HG02642 (cell line): ENCODE measurements around the gene UHRF2.
A peak's percentile ranks its signal among the peaks of the same experiment; 100 is the strongest.
"Not testable (repeated sequence)": the region's sequence is repeated elsewhere in the genome, so short reads cannot be mapped to it uniquely, and the experiment has no call there.

Experiments used
- ATAC-seq: cut with Tn5 transposase; IDR thresholded peaks from one replicate; pipeline ENCODE4 v1.9.1; 2021; ENCODE audit warnings: mild to moderate bottlenecking; ENCODE audit not compliant: unreplicated experiment, poor library complexity

The UHRF2 gene

GRCh38 chr9:6428940-6429889 is 16.2 kb downstream of the UHRF2 start:
- ATAC-seq, result peak; percentile 95

- ATAC-seq, result no peak
Observed at GRCh38 chr9:6431038-6431437, 18.0 kb downstream of the UHRF2 start.

- no peak for ATAC-seq
Observed at GRCh38 chr9:6433410-6433809, 20.4 kb downstream of the UHRF2 start.

GRCh38 chr9:6439051-6439703 is 26.2 kb downstream of the UHRF2 start:
- no peak for ATAC-seq

- ATAC-seq, result no peak
Observed at GRCh38 chr9:6440405-6440804, 27.4 kb downstream of the UHRF2 start.

GRCh38 chr9:6441269-6441668 is 28.3 kb downstream of the UHRF2 start:
- no peak for ATAC-seq

- no peak for ATAC-seq
Observed at GRCh38 chr9:6443661-6444060, 30.7 kb downstream of the UHRF2 start.

- ATAC-seq, result no peak
Observed at GRCh38 chr9:6444128-6444527, 31.1 kb downstream of the UHRF2 start.

GRCh38 chr9:6449086-6449485 is 36.1 kb downstream of the UHRF2 start:
- ATAC-seq, result no peak

GRCh38 chr9:6449645-6450044 is 36.6 kb downstream of the UHRF2 start:
- no peak for ATAC-seq

GRCh38 chr9:6450641-6451375 is 37.8 kb downstream of the UHRF2 start:
- no peak for ATAC-seq

- not testable (repeated sequence) for ATAC-seq
Observed at GRCh38 chr9:6455292-6455691, 42.3 kb downstream of the UHRF2 start.

- ATAC-seq, result not testable (repeated sequence)
Observed at GRCh38 chr9:6458704-6459103, 45.7 kb downstream of the UHRF2 start.

GRCh38 chr9:6459718-6460117 is 46.7 kb downstream of the UHRF2 start:
- ATAC-seq, result no peak

GRCh38 chr9:6460189-6460768 is 47.3 kb downstream of the UHRF2 start:
- no peak for ATAC-seq

GRCh38 chr9:6461619-6462018 is 48.6 kb downstream of the UHRF2 start:
- ATAC-seq, result no peak

GRCh38 chr9:6467006-6467625 is 54.1 kb downstream of the UHRF2 start:
- ATAC-seq, result no peak

- no peak for ATAC-seq
Observed at GRCh38 chr9:6471231-6471850, 58.3 kb downstream of the UHRF2 start.

- ATAC-seq, result no peak
Observed at GRCh38 chr9:6473151-6473550, 60.2 kb downstream of the UHRF2 start.

- ATAC-seq, result no peak
Observed at GRCh38 chr9:6479959-6480358, 67.0 kb downstream of the UHRF2 start.
